SU-DHL-6 (cell line): ENCODE results near the gene KRT80.

ENCODE experiments used
- EZH2phosphoT487 ChIP-seq: fragments of 200-600 bp; sonication (generic), shearing (Covaris generic); conservative IDR thresholded peaks from 2 replicates; pipeline ENCODE4 v1.6.1; 2018; ENCODE audit warnings: mild to moderate bottlenecking, antibody characterized with exemption, low read length, moderate library complexity, mixed read lengths
- TF ChIP-seq, protein P1 (sequence below): fragments of 200-600 bp; sonication (generic); IDR thresholded peaks from one replicate; pipeline ENCODE4 v1.5.1; 2017; ENCODE audit warnings: antibody characterized with exemption, mild to moderate bottlenecking, low read length, moderate library complexity; ENCODE audit not compliant: insufficient read depth, poor library complexity, severe bottlenecking

DNA sequence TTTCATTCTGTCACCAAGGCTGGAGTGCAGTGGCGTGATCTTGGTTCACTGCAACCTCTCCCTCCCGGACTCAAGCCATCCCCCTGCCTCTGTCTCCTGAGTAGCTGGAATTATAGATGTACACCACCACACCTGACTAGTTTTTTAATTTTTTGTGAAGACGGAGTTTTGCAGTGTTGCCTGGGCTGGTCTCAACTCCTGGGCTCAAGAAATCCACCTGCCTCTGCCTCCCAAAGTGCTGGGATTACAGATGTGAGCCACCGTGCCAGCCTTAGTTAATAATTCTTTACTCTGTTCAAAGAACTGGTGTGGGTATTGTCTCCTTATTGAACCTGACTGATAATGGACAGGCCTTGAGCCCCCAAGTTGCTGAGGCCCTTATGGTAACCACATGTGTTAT is 30.9 kb upstream of the KRT80 start:
- TF ChIP-seq, protein P1, sequence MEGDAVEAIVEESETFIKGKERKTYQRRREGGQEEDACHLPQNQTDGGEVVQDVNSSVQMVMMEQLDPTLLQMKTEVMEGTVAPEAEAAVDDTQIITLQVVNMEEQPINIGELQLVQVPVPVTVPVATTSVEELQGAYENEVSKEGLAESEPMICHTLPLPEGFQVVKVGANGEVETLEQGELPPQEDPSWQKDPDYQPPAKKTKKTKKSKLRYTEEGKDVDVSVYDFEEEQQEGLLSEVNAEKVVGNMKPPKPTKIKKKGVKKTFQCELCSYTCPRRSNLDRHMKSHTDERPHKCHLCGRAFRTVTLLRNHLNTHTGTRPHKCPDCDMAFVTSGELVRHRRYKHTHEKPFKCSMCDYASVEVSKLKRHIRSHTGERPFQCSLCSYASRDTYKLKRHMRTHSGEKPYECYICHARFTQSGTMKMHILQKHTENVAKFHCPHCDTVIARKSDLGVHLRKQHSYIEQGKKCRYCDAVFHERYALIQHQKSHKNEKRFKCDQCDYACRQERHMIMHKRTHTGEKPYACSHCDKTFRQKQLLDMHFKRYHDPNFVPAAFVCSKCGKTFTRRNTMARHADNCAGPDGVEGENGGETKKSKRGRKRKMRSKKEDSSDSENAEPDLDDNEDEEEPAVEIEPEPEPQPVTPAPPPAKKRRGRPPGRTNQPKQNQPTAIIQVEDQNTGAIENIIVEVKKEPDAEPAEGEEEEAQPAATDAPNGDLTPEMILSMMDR, result no peak
- TF ChIP-seq EZH2phosphoT487, result no peak
